Peyer's patch (tissue), 4 donors: Measurements from ENCODE around the gene KRT24.

Source experiments
- CTCF ChIP-seq, 6 experiments: fragments of 450-650 bp in 4 of 6; fragments of 200-600 bp in 2 of 6; sonication (generic) in 1 of 6; IDR thresholded peaks; one replicate each; pipeline ENCODE4 v1.5.1; 2017 to 2019; ENCODE audit warnings: antibody characterized with exemption in 6 of 6, mild to moderate bottlenecking in 3 of 6, moderate library complexity in 1 of 6
- POLR2A ChIP-seq, 2 donors: fragments of 450-650 bp; IDR thresholded peaks; one replicate each; pipeline ENCODE4 v1.5.1; 2017; ENCODE audit warnings: antibody characterized with exemption in 2 of 2, mild to moderate bottlenecking in 2 of 2, moderate library complexity in 2 of 2

- TF ChIP-seq CTCF (IDR thresholded peaks at IDR 0.05) (no peak), POLR2A (IDR thresholded peaks at IDR 0.05) (no peak)
Observed at GRCh38 chr17:40671282-40671681, 32.3 kb downstream of the KRT24 start.
